Suppressor macrophage treated with lipopolysaccharide for 4 hours (primary cell): ENCODE data around the gene METTL24.
A peak's percentile ranks its signal among the peaks of the same experiment; 100 is the strongest.
"Not testable (repeated sequence)": the region's sequence is repeated elsewhere in the genome, so short reads cannot be mapped to it uniquely, and the experiment has no call there.

Experiments
- DNase-seq: peaks from one replicate; pipeline ENCODE4 v3.0.0-alpha.2; 2020

The METTL24 gene

GRCh38 chr6:110250838-110251237, 107.3 kb downstream of the METTL24 start:
- DNase-seq: no peak

GRCh38 chr6:110250058-110250457, 108.1 kb downstream of the METTL24 start:
- no peak for DNase-seq

GRCh38 chr6:110246900-110247546, 111.1 kb downstream of the METTL24 start:
- DNase-seq: no peak

GRCh38 chr6:110246378-110246777, 111.8 kb downstream of the METTL24 start:
- DNase-seq: no peak

DNA sequence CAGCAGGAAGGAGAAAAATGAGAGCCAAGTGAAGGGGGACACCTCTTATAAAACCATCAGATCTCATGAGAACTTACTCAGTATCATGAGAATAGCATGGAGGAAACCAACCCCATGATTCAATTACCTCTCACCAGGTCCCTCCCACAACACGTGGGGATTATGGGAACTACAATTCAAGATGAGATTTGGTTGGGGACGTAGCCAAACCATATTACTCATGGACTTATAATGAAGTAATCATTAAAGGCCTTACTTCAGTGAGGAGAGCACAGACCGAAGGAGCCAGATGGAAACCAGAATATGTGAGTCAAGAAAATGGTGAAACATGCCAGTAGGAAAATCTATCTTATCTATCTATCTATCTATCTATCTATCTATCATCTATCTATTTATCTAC, 113.5 kb downstream of the METTL24 start:
- DNase-seq: not testable (repeated sequence)

- DNase-seq: no peak
Observed at GRCh38 chr6:110239526-110240274, 118.4 kb downstream of the METTL24 start.

GRCh38 chr6:110236007-110236406, 122.1 kb downstream of the METTL24 start:
- DNase-seq: not testable (repeated sequence)

- DNase-seq: peak; percentile 68
Observed at GRCh38 chr6:110233770-110234374, 124.3 kb downstream of the METTL24 start.

- no peak for DNase-seq
Observed at GRCh38 chr6:110232450-110232849, 125.7 kb downstream of the METTL24 start.

- DNase-seq: no peak
Observed at GRCh38 chr6:110226261-110226660, 131.9 kb downstream of the METTL24 start.

GRCh38 chr6:110221738-110222137, 136.4 kb downstream of the METTL24 start:
- no peak for DNase-seq

DNA sequence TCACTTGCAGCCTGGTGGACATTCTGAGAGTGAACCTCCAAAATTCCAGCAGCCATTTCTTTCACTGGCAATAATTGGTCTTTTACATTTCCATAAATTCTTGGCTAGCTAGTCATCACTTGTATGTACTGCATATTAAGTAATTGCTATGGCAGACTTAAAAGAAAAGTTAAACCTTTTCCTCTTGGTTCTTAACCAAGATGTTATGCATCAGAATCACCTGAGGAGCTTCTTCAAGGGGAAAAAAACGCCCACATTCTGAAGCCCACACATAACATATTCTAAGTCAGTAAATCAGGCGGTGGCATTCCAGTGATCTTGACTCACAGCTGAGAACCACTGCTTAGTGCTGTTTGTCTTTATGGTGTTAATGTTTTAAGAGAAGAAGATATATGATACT, 140.9 kb downstream of the METTL24 start:
- peak; percentile 23 for DNase-seq

- DNase-seq: no peak
Observed at GRCh38 chr6:110216140-110216539, 142.0 kb downstream of the METTL24 start.

DNA sequence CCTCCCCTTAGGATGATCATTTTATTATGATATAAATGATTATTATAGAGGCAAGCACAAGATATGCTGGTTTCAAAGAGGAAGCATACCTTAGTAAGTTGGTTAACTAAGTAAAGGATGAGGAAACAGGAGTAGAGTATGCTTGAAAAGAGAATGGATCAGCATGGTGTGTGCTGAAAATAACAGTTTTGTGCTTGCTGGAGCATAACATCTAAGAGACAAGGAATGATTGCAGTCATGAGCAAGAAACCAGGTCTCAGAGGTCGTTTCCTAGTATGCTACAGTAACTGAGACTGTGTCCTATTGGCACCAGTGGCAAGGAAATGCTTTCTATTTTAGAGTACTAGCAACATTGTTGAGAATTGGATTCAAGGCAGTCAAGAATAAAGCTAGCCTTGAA, 143.8 kb downstream of the METTL24 start:
- DNase-seq: no peak

DNA sequence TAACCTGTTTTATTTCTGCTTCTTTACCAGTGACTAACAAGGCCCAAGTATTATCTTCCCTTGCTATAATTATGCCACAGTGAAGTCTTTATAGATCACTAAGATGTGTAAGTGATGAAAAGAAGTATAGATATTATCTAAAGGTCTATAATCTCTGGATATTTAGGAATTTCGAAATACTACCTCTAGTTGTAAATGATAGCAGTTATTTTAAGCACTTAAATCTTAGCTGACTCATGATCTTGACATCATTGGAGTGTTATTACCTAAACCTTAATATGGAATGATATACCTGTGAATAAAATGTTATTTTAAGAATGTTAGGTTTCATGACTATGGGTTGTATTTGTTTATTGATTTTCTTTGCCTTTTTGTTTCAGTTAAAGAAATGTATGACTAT, 146.4 kb downstream of the METTL24 start:
- DNase-seq: no peak

DNA sequence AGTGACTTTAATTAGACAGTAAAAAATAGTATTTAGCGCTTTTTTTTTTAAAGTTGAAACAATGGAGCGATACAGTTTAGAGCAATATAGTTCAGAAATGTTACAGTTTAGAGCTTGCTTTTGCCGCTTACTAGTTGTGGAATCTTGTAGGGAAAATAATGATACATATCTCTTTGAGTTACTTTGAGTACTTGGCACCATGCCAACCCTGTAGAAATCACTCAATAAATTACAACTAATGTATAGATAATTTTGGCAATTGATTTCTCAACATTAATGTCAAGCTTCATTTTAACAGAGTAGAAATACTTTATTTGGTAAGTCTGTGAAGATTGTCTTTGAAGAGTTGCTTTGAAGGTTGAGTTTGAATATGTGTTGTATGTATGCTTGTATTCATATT, 150.5 kb downstream of the METTL24 start:
- no peak for DNase-seq

- DNase-seq: no peak
Observed at GRCh38 chr6:110201151-110201884, 156.8 kb downstream of the METTL24 start.

GRCh38 chr6:110198561-110198960, 159.6 kb downstream of the METTL24 start:
- no peak for DNase-seq

DNA sequence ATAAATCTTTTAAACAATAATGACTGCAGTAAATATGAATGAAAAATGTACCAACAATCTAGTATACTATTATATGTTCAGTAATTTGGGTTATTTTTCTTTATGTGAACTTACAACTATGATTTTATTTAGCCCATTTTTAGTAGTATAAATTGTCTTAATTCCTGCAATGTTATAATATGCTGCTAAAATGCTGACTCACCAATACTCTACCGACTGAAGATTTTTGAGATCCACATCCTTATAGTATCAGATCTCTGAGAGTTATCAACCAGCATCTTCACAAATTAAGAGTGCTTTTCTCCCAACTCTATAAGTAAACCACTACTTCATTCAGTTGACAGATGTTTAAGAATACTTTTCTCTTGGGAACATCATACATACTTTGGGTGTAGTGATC, 161.3 kb downstream of the METTL24 start:
- DNase-seq: no peak

DNA sequence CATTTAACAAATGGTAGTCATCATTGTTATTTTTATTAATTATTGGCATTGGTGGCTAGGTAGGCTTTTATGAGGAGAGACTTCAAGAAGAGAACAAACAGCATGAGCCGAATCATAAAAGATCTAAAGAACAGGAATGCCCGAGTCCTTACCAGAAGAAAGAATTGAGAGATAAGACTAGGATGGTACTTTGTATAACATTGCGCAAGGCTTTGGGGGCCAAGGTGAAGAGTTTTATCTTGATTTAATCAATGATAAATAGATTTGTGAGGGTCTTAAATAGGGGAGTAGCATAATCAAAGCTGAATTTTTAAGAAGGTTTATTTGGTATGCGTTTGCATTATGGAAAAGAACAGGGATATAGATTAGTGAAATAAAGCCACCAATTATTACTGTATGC, 162.5 kb downstream of the METTL24 start:
- no peak for DNase-seq
